K562 (cell line): Measurements from ENCODE around the gene CRB2. TPM values are rescaled to one million over a fixed set of nuclear protein-coding genes. Genes with fewer than 3 reads are reported as not detected.
A peak's percentile ranks its signal among the peaks of the same experiment; 100 is the strongest.

Experiments
- ADNP ChIP-seq: fragments of 200-800 bp; sonication (Bioruptor generic); IDR thresholded peaks from 2 replicates; pipeline ENCODE4 v1.6.1; 2016; ENCODE audit warnings: missing genetic modification characterization, missing compliant biosample characterization
- ARID1B ChIP-seq: fragments of 450-650 bp; IDR thresholded peaks from 2 replicates; pipeline ENCODE4 v1.6.1; 2016; ENCODE audit warnings: antibody characterized with exemption, mild to moderate bottlenecking, inconsistent platforms
- BHLHE40 ChIP-seq: IDR thresholded peaks from 2 replicates; pipeline ENCODE4 v1.6.1; 2011; ENCODE audit warnings: low read length, improper control_type of control experiment
- C11orf30 ChIP-seq: fragments of 450-650 bp; IDR thresholded peaks from 2 replicates; pipeline ENCODE4 v1.6.1; 2016; ENCODE audit warnings: low read depth, mild to moderate bottlenecking
- E2F8 ChIP-seq: fragments of 450-650 bp; IDR thresholded peaks from 2 replicates; pipeline ENCODE4 v1.7.1; 2018; ENCODE audit warnings: mild to moderate bottlenecking, low read depth; ENCODE audit not compliant: partially characterized antibody
- ESRRA ChIP-seq: fragments of 450-650 bp; IDR thresholded peaks from 2 replicates; pipeline ENCODE4 v1.6.1; 2014; ENCODE audit warnings: low read depth, mild to moderate bottlenecking, moderate library complexity, borderline replicate concordance
- FIP1L1 ChIP-seq: fragments of 200-400 bp; formaldehyde crosslinking; IDR thresholded peaks from 2 replicates; pipeline ENCODE4 v1.6.1; 2018; ENCODE audit warnings: mild to moderate bottlenecking, low read depth, low read length; ENCODE audit not compliant: poor library complexity, severe bottlenecking
- FOXP1 ChIP-seq: sonication (generic); formaldehyde crosslinking; IDR thresholded peaks from 2 replicates; pipeline ENCODE4 v1.8.0; 2022; ENCODE audit warnings: mild to moderate bottlenecking, missing genetic modification reagents
- HDAC3 ChIP-seq: fragments of 450-650 bp; IDR thresholded peaks from 2 replicates; pipeline ENCODE4 v1.6.1; 2018; ENCODE audit warnings: borderline replicate concordance, mild to moderate bottlenecking, moderate library complexity; ENCODE audit not compliant: partially characterized antibody
- HES1 ChIP-seq: fragments of 450-650 bp; IDR thresholded peaks from 2 replicates; pipeline ENCODE4 v1.6.1; 2016; ENCODE audit warnings: low read depth, mild to moderate bottlenecking, moderate library complexity
- KDM4B ChIP-seq, 2 experiments: fragments of 450-650 bp in 1 of 2; sonication (generic) in 1 of 2; IDR thresholded peaks; 2 replicates each; pipeline ENCODE4 v1.6.1; 2016 to 2017; ENCODE audit warnings: borderline replicate concordance in 2 of 2, antibody characterized with exemption in 1 of 2, low read depth in 1 of 2, mild to moderate bottlenecking in 1 of 2
- KLF1 ChIP-seq: fragments of 450-650 bp; IDR thresholded peaks from 2 replicates; pipeline ENCODE4 v1.6.1; 2016; ENCODE audit warnings: missing genetic modification characterization, missing compliant biosample characterization
- KLF6 ChIP-seq: fragments of 250-450 bp; sonication (Bioruptor Pico); IDR thresholded peaks from 2 replicates; pipeline ENCODE4 v1.4.0; 2020; ENCODE audit warnings: mild to moderate bottlenecking, moderate library complexity, borderline replicate concordance
- MIER1 ChIP-seq: fragments of 450-650 bp; IDR thresholded peaks from 2 replicates; pipeline ENCODE4 v1.6.1; 2016; ENCODE audit warnings: antibody characterized with exemption, mild to moderate bottlenecking, low read depth
- MTA2 ChIP-seq: fragments of 450-650 bp; IDR thresholded peaks from 2 replicates; pipeline ENCODE4 v1.6.1; 2016; ENCODE audit warnings: low read depth
- NFATC3 ChIP-seq: fragments of 450-650 bp; IDR thresholded peaks from 2 replicates; pipeline ENCODE4 v1.6.1; 2017; ENCODE audit warnings: mild to moderate bottlenecking
- PHF20 ChIP-seq: fragments of 450-650 bp; IDR thresholded peaks from 2 replicates; pipeline ENCODE4 v1.6.1; 2018; ENCODE audit not compliant: partially characterized antibody
- PTBP1 ChIP-seq: fragments of 200-400 bp; formaldehyde crosslinking; IDR thresholded peaks from 2 replicates; pipeline ENCODE4 v1.6.1; 2017; ENCODE audit warnings: low read depth, low read length
- RCOR1 ChIP-seq, 2 experiments: IDR thresholded peaks; 2 replicates each; pipeline ENCODE4 v1.6.1; 2012; ENCODE audit warnings: low read depth in 2 of 2, low read length in 2 of 2, borderline replicate concordance in 1 of 2, improper control_type of control experiment in 1 of 2
- ZNF12 ChIP-seq: sonication (generic); formaldehyde crosslinking; IDR thresholded peaks from 2 replicates; pipeline ENCODE4 v1.4.0; 2020; ENCODE audit warnings: mild to moderate bottlenecking, missing genetic modification reagents
- ZNF146 ChIP-seq: IDR thresholded peaks from one replicate; pipeline ENCODE4 v1.6.1; 2018; ENCODE audit warnings: missing compliant biosample characterization; ENCODE audit not compliant: unreplicated experiment
- ZNF316 ChIP-seq: fragments of 450-650 bp; IDR thresholded peaks from 2 replicates; pipeline ENCODE4 v1.6.1; 2016
- ZNF408 ChIP-seq: fragments of 250-450 bp; sonication (Bioruptor Pico); IDR thresholded peaks from 2 replicates; pipeline ENCODE4 v1.4.0; 2020; ENCODE audit warnings: low read depth, mild to moderate bottlenecking, moderate library complexity
- ZNF830 ChIP-seq: fragments of 250-450 bp; sonication (Bioruptor Pico); IDR thresholded peaks from 2 replicates; pipeline ENCODE4 v1.5.0; 2021; ENCODE audit warnings: mild to moderate bottlenecking
- ZZZ3 ChIP-seq: fragments of 450-650 bp; IDR thresholded peaks from 2 replicates; pipeline ENCODE4 v1.6.1; 2016; ENCODE audit warnings: antibody characterized with exemption, mild to moderate bottlenecking, moderate library complexity
- polyA plus RNA-seq, 8 experiments: library from polyadenylated mRNA; depleted of rRNA in 4 of 8; stranded (reverse) in 5 of 8; unstranded in 3 of 8; fragments of >200 nt; fragmentation: Nextera tagmentation in 2 of 8; fragmentation: Illumina TruSeq in 1 of 8; extraction: Ambion mirVana in 2 of 8; extraction: Trizol in 1 of 8; gene quantifications; 2 replicates each; pipeline versions ENCODE4 v1.2.1 to v1.2.3, GENCODE V29; 2011 to 2014; ENCODE audit warnings: inconsistent platforms in 1 of 8, missing spikeins in 1 of 8
- total RNA-seq, 7 experiments: library from RNA; depleted of rRNA in 6 of 7; stranded (reverse); fragments of >200 nt in 6 of 7; fragmentation: Illumina TruSeq in 2 of 7; extraction: Trizol in 2 of 7; gene quantifications; 2 replicates each; pipeline versions ENCODE4 v1.2.1 to v1.2.3, GENCODE V29; 2011 to 2021; ENCODE audit warnings: low replicate concordance in 1 of 7
- TF ChIP-seq, protein P1 (sequence below): sonication (generic); formaldehyde crosslinking; IDR thresholded peaks from 2 replicates; pipeline ENCODE4 v1.8.1; 2023; ENCODE audit warnings: mild to moderate bottlenecking, missing genetic modification reagents

CRB2 gene
- total and polyA plus RNA-seq, 9 of the 15 experiments (the other 6 are each of a cell fraction or from before 2014, with no cell fraction given): 0.13 to 1.2 (median 0.25) TPM; not detected in 2

DNA sequence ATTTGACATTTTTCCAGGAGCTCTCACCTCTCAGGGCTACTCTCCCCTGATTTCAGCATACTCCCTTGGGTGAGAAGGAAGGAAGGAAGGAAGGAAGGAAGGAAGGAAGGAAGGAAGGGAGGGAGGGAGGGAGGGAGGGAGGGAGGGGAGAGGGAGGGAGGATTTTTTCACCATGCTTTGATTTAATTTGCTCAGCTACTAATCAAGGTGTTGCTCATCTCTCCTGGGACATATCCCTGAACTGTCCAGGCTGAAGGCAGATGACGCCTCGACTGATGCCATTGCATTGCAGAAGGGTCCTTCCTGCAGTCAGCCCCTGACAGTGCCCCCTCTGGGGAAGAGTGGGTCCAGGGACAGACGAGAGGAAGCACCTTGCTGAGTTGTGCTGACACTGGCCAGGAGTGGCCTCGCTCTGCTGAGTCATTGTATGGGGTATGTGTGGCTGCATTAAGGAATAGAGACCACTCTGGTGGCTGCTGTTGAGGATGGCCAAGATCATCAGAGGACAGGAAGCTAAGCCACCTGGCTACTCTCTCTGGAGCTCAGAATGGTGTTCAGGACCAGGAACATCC is 43.6 kb upstream of the CRB2 start (continued):
- no peak for TF ChIP-seq E2F8
- TF ChIP-seq ZNF12 (CRISPR knock-in tag): peak; percentile 94
- TF ChIP-seq RCOR1 (IDR thresholded peaks at IDR 0.05; ENCODE audit: borderline replicate concordance in 1 of 2, low read depth in 2 of 2, low read length in 2 of 2): no peak
- TF ChIP-seq ZNF408 (CRISPR knock-in tag): no peak
- TF ChIP-seq PHF20: no peak
- no peak for TF ChIP-seq HDAC3
- no peak for TF ChIP-seq KLF6
- TF ChIP-seq C11orf30: peak; percentile 84
- TF ChIP-seq MIER1: no peak
- no peak for TF ChIP-seq HES1
- no peak for TF ChIP-seq ZNF146 (CRISPR knock-in tag)
- no peak for TF ChIP-seq ADNP (tag)
- no peak for TF ChIP-seq ESRRA
- peak; percentile 90 for TF ChIP-seq ZNF316
- TF ChIP-seq ZZZ3: no peak
- TF ChIP-seq NFATC3: no peak
- TF ChIP-seq PTBP1: no peak
- no peak for TF ChIP-seq FOXP1
- TF ChIP-seq ZNF830 (CRISPR knock-in tag): no peak
- no peak for TF ChIP-seq KDM4B (IDR thresholded peaks at IDR 0.05; ENCODE audit: borderline replicate concordance in 2 of 2, low read depth in 1 of 2)
- no peak for TF ChIP-seq BHLHE40
- no peak for TF ChIP-seq KLF1
- TF ChIP-seq ARID1B: no peak
- TF ChIP-seq FIP1L1: no peak
- no peak for TF ChIP-seq MTA2
- TF ChIP-seq, protein P1, sequence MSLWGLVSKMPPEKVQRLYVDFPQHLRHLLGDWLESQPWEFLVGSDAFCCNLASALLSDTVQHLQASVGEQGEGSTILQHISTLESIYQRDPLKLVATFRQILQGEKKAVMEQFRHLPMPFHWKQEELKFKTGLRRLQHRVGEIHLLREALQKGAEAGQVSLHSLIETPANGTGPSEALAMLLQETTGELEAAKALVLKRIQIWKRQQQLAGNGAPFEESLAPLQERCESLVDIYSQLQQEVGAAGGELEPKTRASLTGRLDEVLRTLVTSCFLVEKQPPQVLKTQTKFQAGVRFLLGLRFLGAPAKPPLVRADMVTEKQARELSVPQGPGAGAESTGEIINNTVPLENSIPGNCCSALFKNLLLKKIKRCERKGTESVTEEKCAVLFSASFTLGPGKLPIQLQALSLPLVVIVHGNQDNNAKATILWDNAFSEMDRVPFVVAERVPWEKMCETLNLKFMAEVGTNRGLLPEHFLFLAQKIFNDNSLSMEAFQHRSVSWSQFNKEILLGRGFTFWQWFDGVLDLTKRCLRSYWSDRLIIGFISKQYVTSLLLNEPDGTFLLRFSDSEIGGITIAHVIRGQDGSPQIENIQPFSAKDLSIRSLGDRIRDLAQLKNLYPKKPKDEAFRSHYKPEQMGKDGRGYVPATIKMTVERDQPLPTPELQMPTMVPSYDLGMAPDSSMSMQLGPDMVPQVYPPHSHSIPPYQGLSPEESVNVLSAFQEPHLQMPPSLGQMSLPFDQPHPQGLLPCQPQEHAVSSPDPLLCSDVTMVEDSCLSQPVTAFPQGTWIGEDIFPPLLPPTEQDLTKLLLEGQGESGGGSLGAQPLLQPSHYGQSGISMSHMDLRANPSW (CRISPR knock-in tag): no peak
